CD1c-positive myeloid dendritic cell (primary cell): ENCODE measurements around the gene MMRN2.
"Not testable (repeated sequence)": the region's sequence is repeated elsewhere in the genome, so short reads cannot be mapped to it uniquely, and the experiment has no call there.

Experiments used
- DNase-seq: peaks from one replicate; pipeline ENCODE4 v3.0.0-alpha.2; 2016; ENCODE audit errors: extremely low spot score

MMRN2 gene

DNA sequence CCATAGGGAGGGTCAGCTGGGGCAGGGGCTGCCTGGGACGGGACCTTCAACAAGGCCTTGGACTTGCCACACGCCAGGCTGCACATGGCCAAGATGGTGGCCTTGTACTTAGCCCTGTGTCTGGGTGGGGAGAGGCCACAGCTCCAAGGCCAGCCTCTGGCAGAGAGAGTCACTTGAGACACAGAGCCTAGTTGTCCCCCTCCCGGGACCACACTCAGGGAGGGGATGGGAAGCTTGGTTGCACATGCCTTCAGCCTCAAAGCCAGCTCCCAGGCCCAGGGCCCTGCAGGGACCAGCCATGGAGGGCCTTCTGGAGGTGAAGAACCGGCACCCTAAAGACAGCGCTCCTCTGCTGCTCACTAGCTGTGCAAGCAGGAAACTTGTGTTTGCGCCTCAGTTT, 16.7 kb downstream of the MMRN2 start:
- DNase-seq = no peak

DNA sequence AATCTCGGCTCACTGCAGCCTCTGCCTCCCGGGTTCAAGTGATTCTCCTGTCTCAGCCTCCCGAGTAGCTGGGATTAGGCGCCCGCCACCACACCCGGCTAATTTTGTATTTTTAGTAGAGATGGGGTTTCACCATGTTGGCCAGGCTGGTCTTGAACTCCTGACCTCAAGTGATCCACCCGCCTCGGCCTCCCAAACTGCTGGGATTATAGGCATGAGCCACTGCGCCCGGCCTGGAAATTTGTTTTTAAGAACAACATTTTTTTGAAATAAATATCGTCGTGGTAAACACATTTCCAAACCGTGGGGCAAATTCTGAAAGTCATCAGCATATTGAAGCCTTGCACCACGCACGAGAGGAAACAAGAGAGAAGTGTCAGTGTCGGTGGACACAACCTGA, 17.3 kb downstream of the MMRN2 start:
- not testable (repeated sequence) for DNase-seq

DNA sequence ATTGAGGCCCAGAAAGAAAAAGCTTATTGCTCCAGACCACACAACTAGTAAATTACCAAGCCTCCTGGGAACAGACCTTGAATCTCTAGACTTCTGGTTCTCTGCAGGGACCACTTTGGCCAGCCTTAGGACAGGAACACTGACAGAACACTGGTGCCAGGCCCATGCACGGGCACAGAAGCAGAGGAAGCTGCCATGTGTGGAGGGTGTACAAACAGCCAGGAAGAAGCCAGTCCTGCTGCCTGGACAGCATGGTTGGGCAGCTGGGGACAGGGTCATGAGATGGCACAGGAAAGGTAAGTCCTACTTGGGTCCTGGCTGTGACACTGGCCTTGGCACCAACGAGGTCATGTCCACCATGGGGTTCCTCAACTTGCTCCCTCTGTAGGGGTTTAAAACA, 19.2 kb downstream of the MMRN2 start:
- no peak for DNase-seq

DNA sequence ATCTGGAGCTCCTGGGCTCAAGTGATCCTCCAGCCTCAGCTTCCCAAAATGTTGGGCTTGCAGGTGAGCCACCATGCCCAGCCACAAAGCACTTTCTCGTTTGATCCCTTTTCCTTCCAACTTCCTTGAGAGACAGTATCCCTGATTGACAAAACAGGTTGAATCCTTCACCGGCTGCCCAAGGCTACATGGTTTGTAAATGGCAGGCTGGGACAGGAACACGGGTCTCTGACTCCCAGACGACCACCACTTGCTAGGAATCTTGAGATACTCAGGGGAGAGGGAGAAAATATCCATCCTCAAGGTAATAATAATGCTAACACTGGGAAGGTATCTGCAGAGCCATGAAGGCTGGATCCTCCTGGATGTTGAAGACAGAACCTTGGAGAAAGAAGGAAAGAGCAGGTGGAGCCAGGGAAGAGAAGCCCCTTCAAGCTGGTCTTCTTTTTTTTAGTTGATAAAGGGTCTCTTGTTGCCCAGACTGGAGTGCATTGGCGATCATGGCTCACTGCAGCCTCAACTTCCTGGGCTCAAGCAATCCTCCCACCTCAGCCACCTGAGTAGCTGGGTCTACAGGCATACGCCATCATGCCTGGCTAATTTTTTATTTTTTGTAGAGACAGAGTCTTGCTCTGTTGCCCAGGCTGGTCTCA, 19.8 kb downstream of the MMRN2 start:
- DNase-seq = no peak

DNA sequence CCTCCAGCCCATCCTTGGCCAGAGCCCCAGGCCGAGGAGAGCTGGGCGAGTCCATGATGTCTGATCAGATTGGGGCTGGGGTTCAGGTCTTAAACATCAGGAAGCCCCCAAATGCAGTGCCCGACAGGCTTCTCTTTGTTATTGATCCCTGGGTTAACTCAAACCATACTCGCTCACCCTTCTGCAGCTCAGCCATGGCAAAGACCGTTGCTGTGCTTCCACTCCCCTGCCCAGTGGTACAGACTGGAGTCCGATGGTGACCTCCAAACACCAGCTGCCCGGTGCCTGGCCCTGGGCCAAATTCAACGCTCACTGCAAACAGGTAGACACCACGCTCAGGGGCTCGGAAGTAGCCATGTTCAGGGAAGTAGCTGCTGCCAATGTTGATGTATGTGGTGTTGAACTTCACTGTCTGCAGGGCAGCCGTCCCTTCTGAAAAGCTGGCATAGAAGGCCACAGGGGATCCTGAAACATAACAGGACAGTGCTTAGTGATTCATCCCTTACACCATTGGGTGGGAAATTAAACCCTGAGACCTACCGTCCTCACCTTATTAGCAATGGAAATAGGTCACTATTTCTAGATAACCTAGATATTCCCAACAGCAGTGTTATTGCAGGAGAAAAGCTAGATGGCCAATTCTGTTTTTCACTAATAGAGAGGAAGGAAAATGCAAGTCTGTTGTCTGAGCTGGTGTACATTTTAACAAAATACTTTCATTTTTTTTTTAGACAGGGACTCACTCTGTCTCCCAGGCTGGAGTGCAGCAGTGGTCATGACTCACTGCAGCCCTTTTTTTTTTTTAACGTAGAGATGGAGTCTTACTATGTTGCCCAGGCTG, 20.5 kb downstream of the MMRN2 start:
- no peak for DNase-seq

DNA sequence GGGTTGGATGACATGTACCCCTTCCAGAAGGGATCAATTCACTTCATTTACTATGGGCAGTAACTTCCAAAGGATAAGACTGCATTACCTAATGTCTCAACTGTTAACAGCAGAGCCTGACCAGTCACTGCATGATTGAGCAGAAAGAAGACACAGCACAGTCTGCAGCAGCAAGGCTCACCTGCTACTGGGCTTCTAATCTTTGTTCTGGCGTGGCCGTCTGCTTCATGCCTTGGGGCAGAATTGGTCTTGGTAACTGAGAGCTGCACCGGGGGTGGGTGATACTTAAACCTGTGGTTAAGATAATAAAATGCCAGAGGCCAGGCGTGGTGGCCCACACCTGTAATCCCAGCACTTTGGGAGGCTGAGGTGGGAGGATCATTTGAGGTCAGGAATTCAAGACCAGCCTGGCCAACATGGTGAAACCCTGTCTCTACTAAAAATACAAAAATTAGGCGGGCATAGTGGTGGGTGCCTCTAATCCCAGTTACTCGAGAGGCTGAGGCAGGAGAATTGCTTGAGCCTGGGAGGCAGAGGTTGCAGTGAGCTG, 23.2 kb downstream of the MMRN2 start:
- DNase-seq = not testable (repeated sequence)

DNA sequence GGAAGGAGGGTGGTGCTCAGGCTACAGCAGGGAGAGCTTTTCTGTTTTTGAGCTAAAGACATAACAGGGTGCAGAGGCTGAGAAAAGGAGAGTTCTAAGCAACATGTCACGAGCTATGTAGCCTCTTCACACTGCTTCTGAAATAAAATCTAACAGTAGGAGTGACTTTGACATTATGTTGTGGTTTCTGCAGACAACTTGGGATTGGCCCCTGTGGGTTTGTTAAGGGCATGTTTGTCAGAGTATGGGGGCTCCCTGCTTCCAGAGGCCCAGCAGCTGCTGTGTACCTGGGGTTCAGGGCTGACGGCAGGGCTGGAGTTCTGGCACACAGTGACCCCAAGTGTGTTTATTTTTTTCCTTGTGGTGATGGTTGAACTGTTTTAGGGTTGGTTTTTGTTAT, 24.7 kb downstream of the MMRN2 start:
- DNase-seq = no peak

DNA sequence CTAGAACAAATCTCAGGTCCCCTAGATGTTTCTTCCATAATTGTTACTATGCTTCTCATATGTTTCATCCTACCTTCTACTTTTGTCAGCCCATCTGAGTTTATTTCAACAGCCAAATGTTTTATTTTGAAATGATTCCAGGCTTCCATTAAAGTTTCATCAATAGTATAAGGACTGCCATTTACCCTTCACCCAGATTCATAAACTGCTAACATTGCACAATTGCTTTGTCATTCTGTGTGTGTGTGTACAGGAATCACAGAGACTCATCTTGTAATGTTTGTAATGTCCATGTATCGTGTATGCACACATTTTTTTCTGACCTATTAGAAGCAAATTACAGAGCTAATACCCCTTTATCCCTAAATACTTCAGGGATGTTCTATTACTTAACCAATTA, 25.5 kb downstream of the MMRN2 start:
- no peak for DNase-seq

DNA sequence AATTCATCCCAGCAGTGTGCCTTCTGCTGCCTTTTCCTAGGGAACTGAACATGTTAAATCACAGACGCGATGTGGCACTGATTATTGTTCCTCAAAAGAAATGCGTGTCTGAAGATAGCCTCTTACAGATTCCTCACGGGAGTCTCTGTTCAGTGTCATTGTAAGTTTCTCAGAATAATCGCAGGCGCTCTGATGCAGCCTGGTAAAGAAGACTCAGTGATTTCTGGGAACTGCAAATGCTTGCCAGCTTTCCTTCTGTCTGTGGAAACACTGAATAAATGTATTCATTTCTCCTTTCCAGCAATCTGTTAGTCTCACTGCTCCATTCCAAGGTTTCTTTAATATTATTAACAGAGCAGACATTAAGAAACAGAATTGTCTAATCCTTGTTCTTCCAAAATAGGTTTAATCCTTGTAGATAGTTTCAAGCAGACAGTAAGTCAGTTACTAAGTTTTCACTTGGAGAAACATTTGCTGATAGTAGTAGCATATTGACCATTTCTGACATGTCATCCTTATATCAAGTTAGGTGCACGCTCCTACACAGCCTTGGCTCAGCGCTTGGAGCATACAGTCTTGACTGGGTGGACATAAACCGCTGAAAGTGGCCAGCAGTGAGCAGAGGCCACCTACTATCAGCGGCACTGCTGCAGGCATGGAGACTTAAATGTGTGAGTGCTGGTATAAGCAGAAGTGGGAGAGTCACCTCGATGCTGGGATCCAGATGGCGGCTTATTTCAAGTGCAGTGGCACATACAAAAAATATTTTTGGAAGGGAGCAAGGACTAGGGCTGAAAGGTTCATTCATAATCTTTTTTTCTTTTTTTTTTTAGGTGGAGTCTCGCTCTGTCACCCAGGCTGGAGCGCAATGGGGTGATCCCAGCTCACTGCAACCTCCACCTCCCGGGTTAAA, 27.7 kb downstream of the MMRN2 start:
- DNase-seq = no peak

DNA sequence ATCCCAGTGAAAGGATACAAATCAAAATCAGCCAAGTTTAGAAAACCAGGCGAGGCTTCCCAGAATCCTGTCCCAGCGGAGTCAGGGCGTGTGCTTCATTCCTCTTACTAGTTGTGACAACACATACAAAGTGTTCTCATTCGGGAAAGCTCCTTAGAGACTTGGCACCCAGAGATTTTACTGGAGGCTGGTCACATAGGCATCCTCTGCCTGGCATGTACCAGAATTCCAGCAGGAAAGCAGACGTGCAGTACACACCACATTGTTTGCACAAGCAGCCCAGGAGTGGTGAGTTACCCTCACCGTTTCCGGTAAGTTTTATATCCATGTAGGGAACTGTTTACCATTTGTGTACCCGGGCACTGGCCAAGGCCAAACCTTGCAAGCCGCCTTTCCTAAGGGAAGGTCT, 34.9 kb downstream of the MMRN2 start:
- DNase-seq = no peak

DNA sequence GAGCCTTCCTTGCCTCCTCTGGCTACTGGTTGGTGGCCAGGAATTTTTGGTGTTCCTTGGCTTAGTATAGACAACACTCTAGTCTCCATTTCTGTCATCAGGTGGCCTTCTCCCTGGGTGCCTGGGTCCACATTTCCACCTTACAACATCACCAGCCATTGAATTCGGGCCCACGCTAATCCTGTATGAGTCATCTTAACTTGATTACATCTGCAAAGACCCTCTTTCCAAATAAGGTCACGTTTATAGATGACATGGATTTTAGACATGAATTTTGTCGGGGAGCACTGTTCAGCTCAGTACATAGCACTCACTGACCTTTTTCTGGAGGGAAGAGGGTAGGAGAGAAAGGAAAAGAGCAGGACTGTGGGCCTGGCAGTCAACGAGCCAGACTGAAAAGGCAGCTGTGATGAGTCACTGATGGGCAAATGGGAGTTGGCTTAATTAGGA, 39.4 kb downstream of the MMRN2 start:
- DNase-seq = no peak

DNA sequence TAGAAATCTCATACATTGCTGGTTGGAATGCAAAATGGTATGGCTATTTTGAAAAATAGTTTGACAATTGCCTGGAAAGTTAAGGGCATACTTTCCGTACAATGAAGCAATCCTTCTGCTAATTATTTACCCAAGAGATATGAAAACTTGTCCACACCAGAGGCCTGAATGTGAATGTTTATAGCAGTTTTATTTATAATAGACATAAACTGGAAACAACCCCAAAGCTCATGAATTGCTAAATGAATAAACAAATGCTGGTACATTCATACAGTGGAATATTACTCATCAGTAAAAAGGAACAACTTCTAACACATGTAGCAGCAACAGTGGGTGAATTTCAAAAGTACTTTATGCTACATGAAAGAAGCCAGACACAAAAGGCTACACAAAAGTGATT, 42.7 kb downstream of the MMRN2 start:
- no peak for DNase-seq

DNA sequence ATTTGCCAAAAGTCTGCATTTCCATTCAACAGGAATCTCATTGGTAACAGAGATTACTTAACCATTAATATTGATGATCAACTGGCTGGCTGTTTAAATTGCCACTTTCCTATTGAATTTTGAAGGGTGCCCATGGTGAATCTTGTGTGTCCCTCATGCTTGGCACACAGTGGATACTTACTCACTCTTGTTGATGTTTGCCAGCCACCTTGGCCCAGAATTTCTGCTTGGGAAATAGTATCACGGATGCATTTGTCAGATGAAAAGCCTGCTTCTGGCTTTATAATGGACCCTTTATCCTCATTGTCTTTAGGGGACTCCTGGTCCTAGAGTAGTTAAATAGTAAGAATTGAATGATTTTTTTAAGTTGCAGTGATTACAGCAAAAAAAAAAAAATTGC, 52.0 kb downstream of the MMRN2 start:
- DNase-seq = no peak

DNA sequence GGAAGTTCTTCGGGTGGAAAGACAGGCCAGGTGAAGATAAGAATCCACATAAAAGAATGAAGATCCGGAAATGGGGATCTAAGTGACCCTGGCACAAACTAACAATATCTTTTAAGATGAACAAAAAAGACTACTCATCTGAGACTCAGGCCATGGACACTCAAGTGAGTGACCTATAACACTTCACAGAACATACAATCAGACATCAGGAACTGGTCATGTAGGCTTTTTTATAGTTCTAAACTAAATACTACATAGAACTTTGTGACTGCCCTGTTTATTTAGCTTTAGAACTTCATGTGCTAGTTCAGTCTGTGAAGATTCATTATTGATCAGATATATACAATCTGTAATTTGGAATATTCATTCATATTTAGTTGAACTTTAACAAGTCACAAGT, 52.8 kb downstream of the MMRN2 start:
- DNase-seq = no peak

DNA sequence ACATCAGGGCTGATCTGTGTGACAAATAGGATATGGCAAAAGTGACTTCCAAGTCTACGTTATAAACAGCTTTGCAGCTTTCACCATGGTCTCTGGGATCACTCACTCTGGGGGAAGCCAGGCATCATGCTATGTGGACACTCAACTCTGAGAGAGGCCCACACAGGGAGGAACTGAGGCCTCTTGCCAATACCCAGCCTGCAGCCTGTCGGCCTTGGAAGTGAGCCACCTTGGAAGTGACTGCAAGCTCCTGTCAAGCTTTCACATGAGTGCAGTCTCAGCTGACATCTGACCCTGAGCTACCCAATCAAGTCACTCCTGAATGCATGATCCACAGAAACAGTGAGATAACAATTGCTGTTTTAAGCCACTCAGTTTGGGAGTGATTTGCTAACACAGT, 56.5 kb downstream of the MMRN2 start:
- no peak for DNase-seq

DNA sequence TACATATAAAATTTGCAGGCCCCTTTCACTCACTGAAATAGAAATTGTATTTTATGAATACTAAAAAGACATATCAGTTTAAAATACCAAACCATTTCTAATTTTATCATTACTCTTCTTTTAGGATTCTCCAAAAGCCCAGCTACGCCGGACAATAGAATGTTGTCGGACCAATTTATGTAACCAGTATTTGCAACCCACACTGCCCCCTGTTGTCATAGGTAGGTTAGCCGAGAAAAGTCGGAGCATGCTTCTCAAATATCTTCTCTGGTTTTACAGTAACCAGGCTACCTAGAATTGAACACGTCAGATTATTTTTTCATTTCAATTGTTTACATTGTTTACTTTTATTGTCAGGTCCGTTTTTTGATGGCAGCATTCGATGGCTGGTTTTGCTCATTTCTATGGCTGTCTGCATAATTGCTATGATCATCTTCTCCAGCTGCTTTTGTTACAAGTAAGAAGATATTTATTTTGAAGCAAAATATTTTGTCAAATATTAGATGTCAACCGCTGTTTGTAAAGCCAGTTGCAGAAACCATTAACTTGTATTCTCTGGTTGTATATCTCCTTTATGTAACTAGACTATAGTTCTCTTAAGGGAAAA, 57.6 kb downstream of the MMRN2 start:
- DNase-seq = peak; percentile 55

DNA sequence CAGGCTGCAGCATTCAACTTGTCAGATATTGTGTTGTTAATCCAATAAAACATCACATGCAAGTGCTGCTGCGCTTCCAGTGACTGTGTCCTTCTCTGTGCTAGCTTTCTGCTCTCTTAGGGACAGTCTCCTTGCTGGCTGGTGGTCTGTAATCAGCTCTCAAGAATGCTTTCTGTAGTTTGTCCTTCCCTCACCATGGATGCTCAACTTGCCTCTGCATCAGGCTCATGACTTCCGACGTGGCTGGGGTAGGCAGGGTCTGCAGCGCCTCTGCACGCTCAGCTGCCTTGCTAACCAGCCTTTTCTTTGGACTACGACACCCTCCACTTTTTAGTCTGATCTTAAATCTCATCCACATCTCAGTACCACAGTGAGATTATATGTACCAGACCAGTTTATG, 58.3 kb downstream of the MMRN2 start:
- DNase-seq = no peak

DNA sequence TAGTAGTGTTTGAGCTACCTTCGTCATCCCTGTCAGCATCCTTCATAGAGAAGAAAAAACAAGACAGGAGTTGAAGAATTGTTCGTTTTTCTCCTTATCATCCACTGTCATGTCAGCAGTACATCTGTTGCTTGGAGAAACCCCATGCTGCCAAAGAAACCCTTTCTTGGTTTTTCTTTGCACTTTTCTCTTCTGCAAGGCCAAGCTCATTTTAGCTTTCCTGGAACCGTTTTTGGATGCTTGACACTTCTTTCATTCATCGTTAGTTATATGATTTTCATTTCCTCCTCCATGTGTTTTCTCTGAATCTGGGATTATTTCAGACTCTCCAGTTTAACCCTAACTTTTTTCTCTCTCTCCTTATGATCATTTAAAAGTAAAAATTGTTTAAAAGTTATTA, 58.9 kb downstream of the MMRN2 start:
- DNase-seq = no peak

DNA sequence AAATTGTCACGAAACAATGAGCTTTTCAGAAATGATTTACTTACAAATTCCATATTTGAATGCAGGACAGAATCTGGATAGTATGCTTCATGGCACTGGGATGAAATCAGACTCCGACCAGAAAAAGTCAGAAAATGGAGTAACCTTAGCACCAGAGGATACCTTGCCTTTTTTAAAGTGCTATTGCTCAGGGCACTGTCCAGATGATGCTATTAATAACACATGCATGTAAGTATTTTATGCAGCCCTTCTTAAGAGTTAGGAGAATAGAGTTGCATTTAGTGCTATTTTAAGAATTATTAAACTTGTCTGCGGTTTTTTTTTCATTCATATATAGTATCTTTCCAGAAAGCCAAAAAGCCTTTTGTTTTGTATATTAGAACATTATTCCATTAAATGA, 67.4 kb downstream of the MMRN2 start:
- no peak for DNase-seq

DNA sequence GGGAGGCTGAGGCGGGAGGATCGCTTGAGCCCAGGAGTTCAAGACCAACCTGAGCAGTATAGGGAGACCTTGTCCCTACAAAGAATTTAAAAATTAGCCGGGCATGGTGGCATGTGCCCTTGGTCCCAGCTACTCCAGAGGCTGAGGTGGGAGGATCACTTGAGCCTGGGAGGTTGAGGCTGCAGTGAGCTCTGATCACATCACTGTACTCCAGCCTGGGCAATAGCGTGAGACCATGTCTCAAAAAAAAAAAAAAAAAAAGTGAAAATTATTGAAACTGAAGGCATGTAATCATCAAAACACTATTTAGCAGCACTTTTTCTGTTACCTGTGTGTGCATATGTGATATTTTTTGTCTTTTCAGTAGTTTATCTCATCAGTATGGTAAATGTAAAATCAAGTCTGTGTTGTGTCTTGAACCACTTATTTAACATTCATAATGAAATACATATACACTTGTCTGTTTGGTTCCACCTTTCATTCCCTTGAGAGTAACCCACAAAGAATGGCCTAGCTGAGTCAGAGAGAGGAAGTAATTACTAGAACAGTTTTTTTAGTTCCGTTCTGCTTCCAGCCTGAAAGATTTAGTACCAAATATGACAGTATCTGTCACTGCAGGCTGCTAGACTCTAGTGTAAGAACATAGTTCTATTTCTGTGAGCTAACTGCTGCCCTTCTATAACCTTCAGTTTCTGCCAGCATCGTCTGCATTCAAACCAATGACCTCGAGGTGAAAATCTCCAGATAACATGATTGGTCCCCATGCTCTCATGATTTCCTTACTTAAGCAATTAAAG, 68.6 kb downstream of the MMRN2 start:
- peak; percentile 51 for DNase-seq
